WI38 (cell line): ENCODE measurements around the gene SLC1A1.

Source experiments
- H3K4me3 ChIP-seq: 2 replicates; pipeline ENCODE4 v1.5.1; 2011; ENCODE audit warnings: low read depth, mild to moderate bottlenecking, control low read depth, low read length
- CTCF ChIP-seq: IDR thresholded peaks from 2 replicates; pipeline ENCODE4 v1.5.1; 2012; ENCODE audit warnings: low read depth, mild to moderate bottlenecking, control low read depth, low read length

Gene SLC1A1

GRCh38 chr9:4495537-4495936 is 5.3 kb downstream of the SLC1A1 start:
- no peak for TF ChIP-seq CTCF
- H3K4me3 ChIP-seq, result no peak overlapping the region

GRCh38 chr9:4496497-4496896 is 6.2 kb downstream of the SLC1A1 start:
- no peak overlapping the region for H3K4me3 ChIP-seq
- TF ChIP-seq CTCF, result no peak

DNA sequence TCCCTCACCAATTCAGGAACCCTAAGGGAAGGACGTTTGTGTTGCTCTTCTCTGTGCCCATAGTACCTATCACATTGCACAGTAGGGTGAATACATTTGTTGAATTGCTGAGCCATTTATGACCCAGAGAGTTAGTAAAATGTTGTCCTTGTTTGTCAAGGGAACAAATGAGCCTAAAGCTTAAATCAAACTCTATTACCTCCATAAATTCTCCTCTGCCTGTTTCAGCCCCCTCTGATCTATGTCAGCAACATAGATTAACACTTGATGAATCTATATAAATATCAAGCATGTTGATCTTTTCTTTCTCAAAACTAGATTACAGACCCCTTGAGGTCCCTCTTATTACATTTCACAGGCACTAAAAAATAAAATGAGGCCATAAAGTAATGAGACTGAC is 7.1 kb downstream of the SLC1A1 start:
- TF ChIP-seq CTCF, result no peak
- H3K4me3 ChIP-seq, result no peak overlapping the region

DNA sequence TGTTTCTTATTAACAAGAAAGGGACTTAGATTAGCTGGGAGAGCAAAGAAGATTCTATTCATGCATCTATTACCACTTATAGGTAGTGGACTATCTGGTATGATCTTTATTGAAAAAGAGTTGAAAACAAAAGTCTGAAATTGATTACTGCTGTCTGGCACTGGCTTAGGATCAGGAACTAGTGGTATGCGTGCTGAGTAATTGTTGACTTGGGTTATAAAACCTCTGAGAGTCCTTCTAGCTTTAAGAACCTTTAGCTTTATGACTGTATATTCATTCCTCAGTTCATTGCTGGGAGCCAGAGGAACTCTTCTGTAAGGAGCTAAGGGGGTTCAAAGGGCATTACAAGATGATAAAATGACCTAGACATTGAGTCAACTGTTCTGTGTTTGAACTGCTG is 7.6 kb downstream of the SLC1A1 start:
- H3K4me3 ChIP-seq, result no peak overlapping the region
- TF ChIP-seq CTCF, result no peak

- no peak overlapping the region for H3K4me3 ChIP-seq
- TF ChIP-seq CTCF, result no peak
Observed at GRCh38 chr9:4499917-4500316, 9.6 kb downstream of the SLC1A1 start.

DNA sequence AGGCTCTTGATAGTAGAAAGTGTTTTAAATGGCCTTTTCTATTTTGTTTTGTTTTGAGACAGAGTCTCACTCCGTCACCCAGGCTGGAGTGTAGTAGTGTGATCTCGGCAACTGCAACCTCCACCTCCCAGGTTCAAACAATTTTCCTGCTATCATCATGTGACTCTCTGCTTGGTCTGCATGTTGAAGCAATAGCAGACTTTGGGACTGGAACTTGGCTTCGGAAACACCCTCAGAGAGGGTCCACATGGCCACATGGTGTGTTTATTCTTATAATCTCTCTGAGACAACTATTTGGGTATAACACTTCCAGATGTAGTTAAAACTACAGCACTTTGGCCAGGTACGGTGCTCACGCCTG is 10.9 kb downstream of the SLC1A1 start:
- no peak overlapping the region for H3K4me3 ChIP-seq
- no peak for TF ChIP-seq CTCF

GRCh38 chr9:4502444-4502843 is 12.2 kb downstream of the SLC1A1 start:
- no peak overlapping the region for H3K4me3 ChIP-seq
- TF ChIP-seq CTCF, result no peak
